ENCODE data around the gene C1orf159.

DNA sequence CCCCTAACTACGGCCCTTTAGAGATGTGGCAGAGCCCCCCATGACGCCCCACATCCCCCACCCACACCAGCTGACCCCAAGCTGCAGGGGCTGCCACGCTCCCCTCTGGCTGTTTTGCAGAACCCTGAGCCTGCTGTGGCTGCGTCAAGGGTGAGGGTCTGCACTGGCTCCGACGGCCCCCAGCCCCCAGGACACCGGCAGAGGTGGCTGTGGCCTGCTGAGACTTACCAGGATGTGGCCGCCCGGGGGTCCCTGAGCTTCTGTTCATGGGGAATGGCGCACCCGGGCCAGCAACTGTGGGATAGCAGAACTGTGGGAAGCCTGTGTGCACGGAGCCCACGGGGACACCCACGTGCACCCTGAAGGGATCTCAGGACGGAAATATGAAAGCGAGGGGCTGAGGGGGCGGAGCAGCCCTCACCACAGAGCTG is 29.0 kb downstream of the C1orf159 start:
- TF ChIP-seq EP300 (IDR thresholded peaks at IDR 0.05), result no peak
- TF ChIP-seq, protein P1, sequence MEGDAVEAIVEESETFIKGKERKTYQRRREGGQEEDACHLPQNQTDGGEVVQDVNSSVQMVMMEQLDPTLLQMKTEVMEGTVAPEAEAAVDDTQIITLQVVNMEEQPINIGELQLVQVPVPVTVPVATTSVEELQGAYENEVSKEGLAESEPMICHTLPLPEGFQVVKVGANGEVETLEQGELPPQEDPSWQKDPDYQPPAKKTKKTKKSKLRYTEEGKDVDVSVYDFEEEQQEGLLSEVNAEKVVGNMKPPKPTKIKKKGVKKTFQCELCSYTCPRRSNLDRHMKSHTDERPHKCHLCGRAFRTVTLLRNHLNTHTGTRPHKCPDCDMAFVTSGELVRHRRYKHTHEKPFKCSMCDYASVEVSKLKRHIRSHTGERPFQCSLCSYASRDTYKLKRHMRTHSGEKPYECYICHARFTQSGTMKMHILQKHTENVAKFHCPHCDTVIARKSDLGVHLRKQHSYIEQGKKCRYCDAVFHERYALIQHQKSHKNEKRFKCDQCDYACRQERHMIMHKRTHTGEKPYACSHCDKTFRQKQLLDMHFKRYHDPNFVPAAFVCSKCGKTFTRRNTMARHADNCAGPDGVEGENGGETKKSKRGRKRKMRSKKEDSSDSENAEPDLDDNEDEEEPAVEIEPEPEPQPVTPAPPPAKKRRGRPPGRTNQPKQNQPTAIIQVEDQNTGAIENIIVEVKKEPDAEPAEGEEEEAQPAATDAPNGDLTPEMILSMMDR (IDR thresholded peaks at IDR 0.05), result no peak
